HUDEP-2 (cell line): ENCODE results near the gene ZNF593.

ENCODE experiments used
- DNase-seq, 76 experiments: peaks; one replicate each; lab custom pipeline; 2025; ENCODE audit not compliant: unreplicated experiment in 76 of 76; lab: John Stamatoyannopoulos, UW

Gene ZNF593

GRCh38 chr1:26164861-26165842, 4.6 kb upstream of the ZNF593 start:
- DNase-seq: no peak

- no peak for DNase-seq
Measured at GRCh38 chr1:26166719-26167281, 2.9 kb upstream of the ZNF593 start.

- DNase-seq: no peak
Measured at GRCh38 chr1:26168410-26169197, 1.1 kb upstream of the ZNF593 start, which contains the start of gene C1orf232. Gene C1orf232, minus strand, starts transcription at chr1:26168963. Its CDS starts 464 bp downstream, at chr1:26168499.

GRCh38 chr1:26169198-26169554, 532 bp upstream of the ZNF593 start:
- no peak for DNase-seq

- no peak for DNase-seq
Measured at GRCh38 chr1:26170472-26170821, 739 bp downstream of the ZNF593 start.

- peak in 3 of 76 experiments; percentile 7 to 23 (median 13) for DNase-seq
Measured at GRCh38 chr1:26171084-26172072, 1.7 kb downstream of the ZNF593 start, which contains the start of gene ZNF593OS. Gene ZNF593OS, minus strand, starts transcription at chr1:26171832. Its CDS starts 171 bp downstream, at chr1:26171661.

- DNase-seq: no peak
Measured at GRCh38 chr1:26175346-26175745, 5.6 kb downstream of the ZNF593 start.

- no peak for DNase-seq
Measured at GRCh38 chr1:26177182-26177684, 7.5 kb downstream of the ZNF593 start, which contains the start of gene CNKSR1. Gene CNKSR1, plus strand, starts transcription at chr1:26177491. Its CDS starts 57 bp downstream, at chr1:26177548.

- DNase-seq: no peak
Measured at GRCh38 chr1:26180010-26180506, 10.3 kb downstream of the ZNF593 start.

- DNase-seq: no peak
Measured at GRCh38 chr1:26181586-26182382, 12.1 kb downstream of the ZNF593 start.

GRCh38 chr1:26182383-26182696, 12.6 kb downstream of the ZNF593 start:
- DNase-seq: no peak

- no peak for DNase-seq
Measured at GRCh38 chr1:26184086-26184485, 14.4 kb downstream of the ZNF593 start.

GRCh38 chr1:26184883-26185282, 15.2 kb downstream of the ZNF593 start:
- DNase-seq: no peak

- DNase-seq: no peak
Measured at GRCh38 chr1:26187882-26188281, 18.2 kb downstream of the ZNF593 start.

- DNase-seq: no peak
Measured at GRCh38 chr1:26188477-26188876, 18.8 kb downstream of the ZNF593 start.

GRCh38 chr1:26189331-26189730, 19.6 kb downstream of the ZNF593 start:
- DNase-seq: no peak

- no peak for DNase-seq
Measured at GRCh38 chr1:26189751-26190275, 20.1 kb downstream of the ZNF593 start.

- DNase-seq: peak in 16 of 76 experiments; percentile 6 to 33 (median 16)
Measured at GRCh38 chr1:26190373-26190987, 20.8 kb downstream of the ZNF593 start, which contains the start of gene CATSPER4. Gene CATSPER4, plus strand, starts transcription at chr1:26190602. Its CDS starts 26 bp downstream, at chr1:26190628.
